ENCODE results near the gene PKIG. TPM values are rescaled to one million over a fixed set of nuclear protein-coding genes. Genes with fewer than 3 reads are reported as not detected.
"Not testable (repeated sequence)": the region's sequence is repeated elsewhere in the genome, so short reads cannot be mapped to it uniquely, and the experiment has no call there.

Gene PKIG
- polyA plus RNA-seq, 4 donors, result 16.3 to 47.8 (median 36.6) TPM

DNA sequence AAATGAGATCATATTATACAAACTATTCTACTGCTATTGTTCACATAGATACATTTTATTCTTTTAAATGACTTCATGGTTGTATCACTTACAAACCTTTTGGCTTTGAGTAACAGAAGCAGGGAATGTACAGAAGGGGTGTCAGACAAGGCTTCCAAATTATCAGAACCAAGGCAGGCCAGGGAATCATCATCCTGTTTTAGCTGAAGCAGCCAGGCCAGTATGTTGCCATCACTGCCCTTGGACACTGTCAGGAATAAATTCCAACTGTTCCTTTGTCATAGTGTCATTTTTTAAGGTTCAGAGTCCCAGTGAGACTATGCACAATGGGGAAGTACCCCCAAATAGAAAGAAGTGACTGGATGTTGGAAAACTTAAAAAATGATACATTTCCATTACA, 23.1 kb upstream of the PKIG start:
- no peaks in the 10 kb centered on the region for H3K36me3 ChIP-seq (ENCODE audit: control insufficient read depth in 3 of 3, insufficient read depth in 2 of 3, low read depth in 1 of 3, low read length in 3 of 3)
- H3K4me3 ChIP-seq (ENCODE audit: low read depth in 1 of 3, low read length in 3 of 3), result no peak overlapping the region
- no peaks in the 10 kb centered on the region for H3K27me3 ChIP-seq (ENCODE audit: control insufficient read depth in 3 of 3, insufficient read depth in 3 of 3, low read length in 3 of 3)
- no peaks in the 10 kb centered on the region for H3K4me1 ChIP-seq (ENCODE audit: control insufficient read depth in 3 of 3, insufficient read depth in 2 of 3, low read depth in 1 of 3, low read length in 2 of 3)
- H3K27ac ChIP-seq (ENCODE audit: low read depth in 1 of 3, low read length in 2 of 3), result no peak overlapping the region
- DNase-seq (no peak), FAIRE-seq (no peak)
- H3K9me3 ChIP-seq (ENCODE audit: control insufficient read depth in 2 of 2, insufficient read depth in 1 of 2, low read depth in 1 of 2, low read length in 1 of 2), result no peaks in the 10 kb centered on the region

DNA sequence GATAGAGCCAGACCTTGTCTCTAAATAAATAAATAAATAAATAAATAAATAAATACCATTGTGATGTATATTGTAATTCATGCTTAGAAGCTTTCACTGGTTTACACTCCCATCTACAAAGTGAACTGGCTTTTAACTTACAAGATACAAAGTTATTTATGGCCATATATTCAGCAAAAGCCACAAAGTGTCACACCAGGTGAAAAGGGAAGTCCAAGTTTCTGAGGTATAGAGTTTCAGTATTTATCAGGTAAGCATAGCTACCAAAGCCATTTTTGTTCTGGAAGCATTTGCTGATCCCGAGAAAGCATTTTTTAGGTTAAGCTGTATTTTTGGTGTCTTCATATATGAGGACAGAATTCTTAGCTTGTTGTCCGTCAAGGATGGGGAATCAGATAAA, 22.1 kb upstream of the PKIG start:
- DNase-seq (no peak), FAIRE-seq (no peak)
- Histone ChIP-seq H3K27ac (ENCODE audit: low read depth in 1 of 3, low read length in 2 of 3) (no peak overlapping the region), H3K4me1 (ENCODE audit: control insufficient read depth in 3 of 3, insufficient read depth in 2 of 3, low read depth in 1 of 3, low read length in 2 of 3) (no peaks in the 10 kb centered on the region), H3K4me3 (ENCODE audit: low read depth in 1 of 3, low read length in 3 of 3) (no peak overlapping the region), H3K36me3 (ENCODE audit: control insufficient read depth in 3 of 3, insufficient read depth in 2 of 3, low read depth in 1 of 3, low read length in 3 of 3) (no peaks in the 10 kb centered on the region), H3K9me3 (ENCODE audit: control insufficient read depth in 2 of 2, insufficient read depth in 1 of 2, low read depth in 1 of 2, low read length in 1 of 2) (no peaks in the 10 kb centered on the region), H3K27me3 (ENCODE audit: control insufficient read depth in 3 of 3, insufficient read depth in 3 of 3, low read length in 3 of 3) (no peaks in the 10 kb centered on the region)
- WGBS, 3 donors, result 89 to 96% (median 91%) methylated on average over 2 of the region's 2 CpGs

DNA sequence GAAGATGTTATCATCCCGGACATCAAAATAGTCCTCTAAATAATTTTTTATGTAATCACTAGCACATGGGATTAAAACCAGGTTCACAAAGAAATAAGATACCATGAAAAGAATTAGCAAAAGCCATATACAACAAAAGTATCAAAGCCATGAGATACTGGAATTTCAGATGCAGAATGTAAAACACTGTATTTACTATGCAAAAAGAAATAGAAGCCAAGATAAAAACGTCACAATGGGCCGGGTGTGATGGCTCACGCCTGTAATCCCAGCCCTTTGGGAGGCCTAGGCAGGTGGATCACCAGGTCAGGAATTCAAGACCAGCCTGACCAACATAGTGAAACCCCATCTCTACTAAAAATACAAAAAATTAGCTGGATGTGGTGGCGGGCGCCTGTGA, 21.6 kb upstream of the PKIG start:
- not testable (repeated sequence) for FAIRE-seq; H3K36me3 ChIP-seq (ENCODE audit: control insufficient read depth in 3 of 3, insufficient read depth in 2 of 3, low read depth in 1 of 3, low read length in 3 of 3); H3K9me3 ChIP-seq (ENCODE audit: control insufficient read depth in 2 of 2, insufficient read depth in 1 of 2, low read depth in 1 of 2, low read length in 1 of 2); H3K27ac ChIP-seq (ENCODE audit: low read depth in 1 of 3, low read length in 2 of 3); H3K27me3 ChIP-seq (ENCODE audit: control insufficient read depth in 3 of 3, insufficient read depth in 3 of 3, low read length in 3 of 3); H3K4me1 ChIP-seq (ENCODE audit: control insufficient read depth in 3 of 3, insufficient read depth in 2 of 3, low read depth in 1 of 3, low read length in 2 of 3); H3K4me3 ChIP-seq (ENCODE audit: low read depth in 1 of 3, low read length in 3 of 3); DNase-seq
- 78 to 90% (median 89%) methylated on average over 6 of the region's 6 CpGs for WGBS, 3 donors

DNA sequence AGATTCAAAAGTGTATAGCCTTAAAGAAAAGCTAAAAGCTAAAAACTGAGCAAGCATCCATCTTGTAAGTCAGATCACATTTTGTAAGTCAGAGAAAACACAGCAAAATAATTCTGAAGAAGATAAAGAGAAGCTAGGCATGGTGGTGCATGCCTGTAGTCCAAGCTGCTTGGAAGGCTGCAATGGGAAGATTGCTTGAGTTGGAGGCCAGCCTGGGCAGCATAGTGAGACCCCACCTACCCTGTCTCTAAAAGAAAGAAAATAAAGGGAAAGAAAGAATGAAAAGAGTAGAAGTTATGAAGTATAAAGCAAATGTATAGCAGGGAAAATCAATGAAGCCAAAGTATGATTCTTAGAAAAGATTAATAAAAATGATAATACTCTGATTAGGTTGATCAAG, 20.5 kb upstream of the PKIG start:
- Histone ChIP-seq H3K9me3 (ENCODE audit: control insufficient read depth in 2 of 2, insufficient read depth in 1 of 2, low read depth in 1 of 2, low read length in 1 of 2) (no peaks in the 10 kb centered on the region), H3K27ac (ENCODE audit: low read depth in 1 of 3, low read length in 2 of 3) (no peak overlapping the region), H3K27me3 (ENCODE audit: control insufficient read depth in 3 of 3, insufficient read depth in 3 of 3, low read length in 3 of 3) (no peaks in the 10 kb centered on the region), H3K4me3 (ENCODE audit: low read depth in 1 of 3, low read length in 3 of 3) (no peak overlapping the region), H3K4me1 (ENCODE audit: control insufficient read depth in 3 of 3, insufficient read depth in 2 of 3, low read depth in 1 of 3, low read length in 2 of 3) (no peaks in the 10 kb centered on the region), H3K36me3 (ENCODE audit: control insufficient read depth in 3 of 3, insufficient read depth in 2 of 3, low read depth in 1 of 3, low read length in 3 of 3) (no peaks in the 10 kb centered on the region)
- FAIRE-seq (no peak), DNase-seq (no peak)

DNA sequence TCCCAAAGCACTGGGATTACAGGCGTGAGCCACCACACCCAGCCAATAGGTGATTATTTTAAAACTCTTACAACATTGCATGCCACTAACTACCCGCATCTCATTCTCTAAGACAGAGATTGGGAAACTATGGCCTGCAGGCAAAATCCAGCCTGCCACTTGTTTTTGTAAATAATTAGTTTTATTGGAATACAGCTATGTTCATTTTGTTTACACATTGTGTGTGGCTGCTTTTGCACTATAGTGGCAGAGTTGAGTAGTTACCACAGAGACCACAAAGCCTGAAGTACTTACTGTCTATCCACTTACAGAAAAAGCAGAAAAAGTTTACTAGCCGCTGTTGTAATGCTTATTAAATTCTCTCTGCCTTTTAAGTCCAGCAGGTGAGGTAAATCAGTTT, 16.4 kb upstream of the PKIG start:
- no peak overlapping the region for H3K27ac ChIP-seq (ENCODE audit: low read depth in 1 of 3, low read length in 2 of 3)
- no peak overlapping the region for H3K4me3 ChIP-seq (ENCODE audit: low read depth in 1 of 3, low read length in 3 of 3)
- H3K27me3 ChIP-seq (ENCODE audit: control insufficient read depth in 3 of 3, insufficient read depth in 3 of 3, low read length in 3 of 3), result no peaks in the 10 kb centered on the region
- WGBS, 3 donors, result 81 to 94% (median 85%) methylated on average over 3 of the region's 3 CpGs
- no peak for FAIRE-seq
- no peaks in the 10 kb centered on the region for H3K4me1 ChIP-seq (ENCODE audit: control insufficient read depth in 3 of 3, insufficient read depth in 2 of 3, low read depth in 1 of 3, low read length in 2 of 3)
- DNase-seq, result no peak
- no peaks in the 10 kb centered on the region for H3K36me3 ChIP-seq (ENCODE audit: control insufficient read depth in 3 of 3, insufficient read depth in 2 of 3, low read depth in 1 of 3, low read length in 3 of 3)
- no peaks in the 10 kb centered on the region for H3K9me3 ChIP-seq (ENCODE audit: control insufficient read depth in 2 of 2, insufficient read depth in 1 of 2, low read depth in 1 of 2, low read length in 1 of 2)

DNA sequence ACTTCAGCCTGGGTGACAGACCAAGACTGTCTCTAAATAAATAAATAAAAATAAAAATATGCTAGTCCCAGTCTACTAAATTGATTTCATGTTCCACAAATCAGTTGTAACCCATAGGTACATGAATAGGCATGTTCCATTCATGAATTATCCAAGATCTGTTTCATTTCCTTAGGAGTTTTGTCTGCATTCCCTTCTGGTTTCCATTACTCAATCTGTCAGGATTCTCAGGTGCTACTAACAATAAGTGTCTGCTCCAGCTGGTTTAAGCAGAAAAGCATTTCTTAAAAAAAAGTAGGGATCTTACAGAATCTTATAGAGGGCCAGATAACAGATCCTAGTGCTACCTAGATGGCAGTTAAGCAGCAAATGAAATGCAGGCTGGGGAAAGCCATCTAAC, 15.6 kb upstream of the PKIG start:
- DNase-seq (no peak), FAIRE-seq (no peak)
- H3K27ac ChIP-seq (ENCODE audit: low read depth in 1 of 3, low read length in 2 of 3), result no peak overlapping the region
- no peaks in the 10 kb centered on the region for H3K36me3 ChIP-seq (ENCODE audit: control insufficient read depth in 3 of 3, insufficient read depth in 2 of 3, low read depth in 1 of 3, low read length in 3 of 3)
- H3K27me3 ChIP-seq (ENCODE audit: control insufficient read depth in 3 of 3, insufficient read depth in 3 of 3, low read length in 3 of 3), result no peaks in the 10 kb centered on the region
- H3K4me3 ChIP-seq (ENCODE audit: low read depth in 1 of 3, low read length in 3 of 3), result no peak overlapping the region
- no peaks in the 10 kb centered on the region for H3K4me1 ChIP-seq (ENCODE audit: control insufficient read depth in 3 of 3, insufficient read depth in 2 of 3, low read depth in 1 of 3, low read length in 2 of 3)
- no peaks in the 10 kb centered on the region for H3K9me3 ChIP-seq (ENCODE audit: control insufficient read depth in 2 of 2, insufficient read depth in 1 of 2, low read depth in 1 of 2, low read length in 1 of 2)

DNA sequence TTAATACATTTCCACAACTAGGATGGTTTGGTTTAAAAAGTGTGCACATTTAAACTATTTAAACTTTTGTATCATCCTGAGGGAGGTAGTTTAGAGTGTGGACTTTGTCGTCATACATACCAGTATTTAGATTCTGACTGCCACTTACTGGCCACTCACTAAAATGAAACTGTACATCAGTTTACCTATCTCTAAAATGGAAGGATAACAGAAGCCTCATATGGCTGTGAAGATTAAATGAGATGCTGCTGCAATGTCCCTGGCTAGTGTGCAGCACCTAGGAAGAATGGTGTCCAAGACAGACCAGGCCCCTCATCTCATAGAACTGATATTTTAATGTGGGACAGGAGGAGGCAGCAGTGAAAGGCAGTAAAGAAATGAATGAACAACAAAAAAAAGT, 12.0 kb upstream of the PKIG start:
- peaks cover 0 to 5% (median 0%) of the 10 kb centered on the region in 3 donors for H3K4me1 ChIP-seq (ENCODE audit: control insufficient read depth in 3 of 3, insufficient read depth in 2 of 3, low read depth in 1 of 3, low read length in 2 of 3)
- DNase-seq, result no peak
- no peaks in the 10 kb centered on the region for H3K9me3 ChIP-seq (ENCODE audit: control insufficient read depth in 2 of 2, insufficient read depth in 1 of 2, low read depth in 1 of 2, low read length in 1 of 2)
- H3K36me3 ChIP-seq (ENCODE audit: control insufficient read depth in 3 of 3, insufficient read depth in 2 of 3, low read depth in 1 of 3, low read length in 3 of 3), result no peaks in the 10 kb centered on the region
- no peaks in the 10 kb centered on the region for H3K27me3 ChIP-seq (ENCODE audit: control insufficient read depth in 3 of 3, insufficient read depth in 3 of 3, low read length in 3 of 3)
- WGBS, 3 donors, result 89 to 97% (median 94%) methylated on average over 1 of the region's 1 CpG
- no peak overlapping the region for H3K4me3 ChIP-seq (ENCODE audit: low read depth in 1 of 3, low read length in 3 of 3)
- no peak overlapping the region for H3K27ac ChIP-seq (ENCODE audit: low read depth in 1 of 3, low read length in 2 of 3)
- no peak for FAIRE-seq

DNA sequence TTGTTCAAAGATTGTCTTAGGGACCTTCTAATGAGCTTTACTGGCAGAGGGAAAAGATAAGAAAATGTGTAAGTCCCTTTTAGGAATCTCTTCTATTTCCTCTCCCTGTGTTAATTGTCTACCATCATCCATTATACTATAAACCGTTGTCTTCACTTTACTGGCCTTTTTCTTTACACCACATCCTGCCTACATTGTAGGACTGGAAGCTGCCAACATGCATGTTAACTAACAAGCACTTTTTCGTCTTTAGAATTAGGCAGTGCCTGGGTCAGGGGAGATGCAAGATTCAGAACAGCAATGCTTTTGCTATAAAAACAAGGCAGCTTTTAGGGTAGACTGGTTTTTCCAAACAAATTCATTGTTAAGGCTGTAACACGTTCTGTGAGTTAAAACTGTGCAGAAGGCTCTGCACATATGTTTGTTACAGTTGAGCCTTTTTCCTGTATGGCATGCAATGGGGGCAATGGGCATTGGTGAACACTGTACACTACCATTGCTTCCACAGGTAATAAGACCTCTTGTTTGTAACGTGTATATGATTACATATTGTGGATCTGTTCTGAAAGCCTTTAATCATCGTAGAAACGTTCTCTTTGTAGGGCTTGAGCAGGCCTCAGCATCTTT, 10.9 kb upstream of the PKIG start:
- FAIRE-seq, result no peak

More for the DNA sequence above, 10.9 kb upstream of the PKIG start:
- 70 to 75% (median 72%) methylated on average over 6 of the region's 6 CpGs for WGBS, 3 donors
- H3K36me3 ChIP-seq (ENCODE audit: control insufficient read depth in 3 of 3, insufficient read depth in 2 of 3, low read depth in 1 of 3, low read length in 3 of 3), result no peaks in the 10 kb centered on the region
- H3K27ac ChIP-seq (ENCODE audit: low read depth in 1 of 3, low read length in 2 of 3), result no peak overlapping the region
- H3K4me3 ChIP-seq (ENCODE audit: low read depth in 1 of 3, low read length in 3 of 3), result no peak overlapping the region
- no peaks in the 10 kb centered on the region for H3K9me3 ChIP-seq (ENCODE audit: control insufficient read depth in 2 of 2, insufficient read depth in 1 of 2, low read depth in 1 of 2, low read length in 1 of 2)
- H3K4me1 ChIP-seq (ENCODE audit: control insufficient read depth in 3 of 3, insufficient read depth in 2 of 3, low read depth in 1 of 3, low read length in 2 of 3), result peaks cover 0 to 8% (median 5%) of the 10 kb centered on the region in 3 donors
- no peak for DNase-seq
- no peaks in the 10 kb centered on the region for H3K27me3 ChIP-seq (ENCODE audit: control insufficient read depth in 3 of 3, insufficient read depth in 3 of 3, low read length in 3 of 3)
